HG03354 (cell line): ENCODE results near the gene SLC9A9.

ENCODE experiments used
- ATAC-seq: cut with Tn5 transposase; IDR thresholded peaks from one replicate; pipeline ENCODE4 v1.9.1; 2021; ENCODE audit warnings: mild to moderate bottlenecking; ENCODE audit not compliant: unreplicated experiment, poor library complexity, severe bottlenecking

The SLC9A9 gene

DNA sequence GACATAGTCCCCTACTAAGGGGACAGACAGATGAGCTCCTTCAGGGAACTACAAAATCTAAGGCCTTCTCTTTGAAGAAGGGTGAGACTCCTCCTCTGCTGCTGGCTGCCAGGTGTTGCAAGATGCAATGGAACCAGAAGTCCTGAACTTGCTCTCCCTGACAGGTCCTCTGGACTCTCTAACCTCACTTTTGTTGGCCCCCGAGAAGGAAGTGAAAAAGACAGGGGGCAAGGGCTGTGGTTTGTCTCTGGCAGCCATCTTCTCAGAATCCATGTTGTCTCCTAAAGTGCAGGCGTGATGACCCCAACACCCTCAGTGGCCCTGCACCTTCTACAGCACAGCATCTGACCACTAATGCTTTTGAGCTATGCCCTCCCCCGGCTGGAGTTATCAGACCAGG, 436.2 kb downstream of the SLC9A9 start:
- ATAC-seq, result no peak

DNA sequence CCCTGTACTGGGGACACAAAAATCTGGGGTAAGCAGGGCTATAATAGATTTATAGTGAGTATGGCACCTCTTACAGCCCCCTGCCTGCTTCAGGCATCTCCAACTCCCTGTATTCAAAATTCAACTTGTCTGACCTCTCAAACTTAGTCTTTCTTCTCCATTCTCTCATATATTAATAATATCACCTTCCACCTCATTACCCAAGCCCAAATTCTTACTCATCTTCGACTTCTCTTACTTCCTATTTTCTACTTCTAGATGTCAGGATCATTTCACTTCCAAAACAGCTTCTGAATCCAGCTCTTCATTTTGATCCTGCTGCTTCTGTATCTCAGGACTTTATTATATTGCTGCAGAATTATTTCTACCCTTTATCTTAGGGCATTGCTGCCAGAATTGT, 438.0 kb downstream of the SLC9A9 start:
- ATAC-seq, result no peak

DNA sequence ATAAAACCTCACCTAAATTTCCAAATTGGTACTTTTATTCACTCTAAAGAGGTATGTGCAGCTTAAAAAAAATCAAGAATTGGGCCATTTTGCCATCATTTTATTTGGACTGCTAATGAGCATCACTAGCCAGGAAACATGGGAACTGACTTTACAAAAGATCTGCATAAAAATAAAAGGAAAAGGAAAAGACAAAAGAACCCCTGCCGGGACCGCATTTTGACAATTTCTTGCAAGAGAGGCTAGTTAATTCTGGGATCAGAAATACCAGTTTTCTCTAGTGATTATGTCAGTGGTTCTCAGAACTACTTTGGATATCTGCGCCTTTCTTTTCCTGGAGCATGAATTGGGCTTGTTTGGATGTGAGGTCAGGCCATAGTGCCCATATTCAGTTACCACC, 439.5 kb downstream of the SLC9A9 start:
- no peak for ATAC-seq

DNA sequence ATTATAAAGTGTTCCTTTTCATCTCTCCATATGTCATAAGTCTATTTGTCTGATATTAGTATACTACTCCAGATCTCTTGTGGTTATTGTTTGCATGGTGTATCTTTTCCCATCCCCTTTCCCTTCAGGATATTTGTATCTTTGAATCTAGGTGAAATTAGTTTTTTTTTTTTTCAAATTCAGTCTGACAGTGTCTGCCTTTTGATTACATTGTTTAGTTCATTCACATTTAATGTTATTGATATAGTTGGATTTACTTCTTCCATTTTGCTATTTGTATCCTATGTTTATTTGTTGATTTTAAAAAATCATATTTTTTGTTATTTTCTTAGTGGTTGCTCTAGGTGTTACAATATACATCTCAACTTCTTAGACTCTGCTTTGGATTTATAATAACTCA, 445.7 kb downstream of the SLC9A9 start:
- no peak for ATAC-seq

DNA sequence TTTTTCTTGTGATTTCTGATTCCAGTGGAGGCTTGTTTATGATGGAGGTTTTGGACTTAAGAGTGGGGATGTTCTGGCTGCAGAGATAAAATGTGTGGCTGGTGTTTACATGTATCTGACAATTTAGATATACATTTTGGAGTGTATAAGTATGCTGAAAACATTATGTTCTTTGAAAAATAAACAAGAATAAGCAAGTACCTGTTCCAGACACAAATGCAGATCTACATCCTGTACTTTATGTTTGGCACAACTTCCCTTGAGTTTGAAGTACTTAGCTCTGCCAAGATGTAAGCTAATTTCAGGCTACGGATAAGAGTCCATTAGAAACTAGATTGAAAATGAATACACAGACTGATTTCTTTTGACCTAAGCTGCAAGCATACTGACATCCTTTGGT, 451.5 kb downstream of the SLC9A9 start:
- ATAC-seq, result no peak

DNA sequence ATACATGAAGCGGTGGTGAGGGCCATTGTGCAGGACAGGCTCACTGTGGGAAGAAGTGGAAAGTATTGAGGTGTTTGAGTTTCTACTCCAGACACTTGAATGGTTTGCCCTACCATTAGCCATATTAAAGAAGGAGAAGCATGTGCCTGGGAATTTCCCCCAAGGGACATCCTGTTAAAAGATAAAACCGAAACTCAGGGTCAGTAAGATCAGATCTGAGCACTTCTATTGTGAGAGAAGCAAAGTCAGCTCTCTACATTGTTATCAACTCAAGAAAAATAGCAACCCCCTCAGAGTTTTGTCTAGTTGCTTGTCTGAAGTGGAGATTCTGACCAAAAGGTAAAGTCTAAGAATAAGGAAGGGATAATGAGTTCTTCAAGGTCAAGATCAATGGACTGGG, 458.9 kb downstream of the SLC9A9 start:
- no peak for ATAC-seq

DNA sequence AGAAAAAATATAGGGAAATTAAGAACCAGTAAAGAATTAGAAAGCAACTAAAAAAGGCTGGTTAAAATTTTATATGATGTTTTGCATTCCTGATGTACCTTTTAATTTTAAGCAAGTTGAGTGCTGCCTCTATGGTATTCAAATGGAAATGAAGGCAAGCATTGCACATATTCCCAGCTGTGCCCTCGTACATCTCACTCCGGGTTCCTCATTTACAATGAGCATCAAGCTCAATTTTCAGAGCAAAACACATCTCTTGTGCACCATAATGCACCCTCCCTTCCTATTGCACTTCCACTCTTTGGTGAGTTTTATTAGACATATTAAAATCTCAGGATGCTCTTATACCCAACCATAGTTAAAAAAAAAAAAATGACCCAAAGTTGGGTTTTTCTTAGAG, 460.8 kb downstream of the SLC9A9 start:
- no peak for ATAC-seq

GRCh38 chr3:143384076-143384475, 464.2 kb downstream of the SLC9A9 start:
- ATAC-seq, result no peak

GRCh38 chr3:143383421-143383820, 464.8 kb downstream of the SLC9A9 start:
- ATAC-seq, result no peak

DNA sequence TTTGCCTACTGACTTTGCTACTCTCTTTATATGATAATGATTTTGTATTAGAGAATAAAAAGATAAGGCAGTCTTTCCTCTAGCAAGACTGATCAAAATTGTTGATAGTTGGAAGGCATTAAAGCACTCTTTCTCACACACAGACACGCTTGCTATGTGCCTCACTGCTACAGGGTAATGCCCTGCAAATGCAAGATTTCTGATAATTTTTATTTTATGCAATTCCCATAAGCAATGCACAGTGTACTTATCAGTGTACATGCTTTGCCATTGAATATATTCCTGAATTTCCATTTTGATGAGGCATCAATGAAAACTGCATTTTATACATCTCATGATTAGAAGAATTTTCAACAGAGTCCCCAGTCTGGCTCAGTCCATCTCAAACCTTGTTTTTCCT, 465.5 kb downstream of the SLC9A9 start:
- no peak for ATAC-seq

- no peak for ATAC-seq
Observed at GRCh38 chr3:143380449-143380848, 467.8 kb downstream of the SLC9A9 start.

- ATAC-seq, result no peak
Observed at GRCh38 chr3:143375698-143376097, 472.6 kb downstream of the SLC9A9 start.

- no peak for ATAC-seq
Observed at GRCh38 chr3:143367171-143367570, 481.1 kb downstream of the SLC9A9 start.

DNA sequence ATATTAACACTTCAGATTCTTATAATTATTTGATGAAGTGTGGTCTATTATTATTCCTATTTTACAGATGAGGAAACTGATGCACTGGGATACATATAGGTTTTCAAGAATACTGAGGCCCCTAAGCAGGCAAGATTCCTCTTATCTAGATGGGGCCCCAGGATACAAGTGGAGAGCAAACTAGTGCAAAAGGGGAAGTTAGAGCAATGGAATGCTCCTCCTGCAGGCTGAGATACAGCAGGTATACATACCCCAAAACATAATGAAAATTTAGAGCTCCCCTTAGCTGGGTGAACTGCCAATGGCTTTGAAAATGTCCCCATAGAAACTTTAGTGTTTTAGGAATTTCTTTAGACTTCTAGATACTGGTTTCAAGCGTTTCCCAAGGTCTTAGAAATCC, 481.6 kb downstream of the SLC9A9 start:
- no peak for ATAC-seq

DNA sequence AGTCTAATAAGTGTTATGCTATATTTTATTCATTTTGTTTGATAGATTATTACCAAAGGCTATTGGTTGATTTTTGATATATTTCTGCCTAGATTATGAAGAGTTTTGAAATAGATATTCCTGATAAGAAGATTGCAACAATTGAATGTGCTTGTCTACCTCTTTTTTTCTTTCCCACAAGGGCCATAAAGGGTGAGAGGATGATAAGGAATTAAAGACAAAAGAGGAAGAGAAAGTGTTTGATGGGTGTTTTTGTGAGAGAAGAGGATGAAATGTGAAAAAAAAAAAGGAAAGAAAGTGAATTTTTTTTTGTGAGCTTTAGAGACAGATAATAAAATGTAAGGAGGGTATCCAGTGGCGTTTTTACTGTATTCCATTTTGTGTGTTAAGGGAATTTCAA, 484.3 kb downstream of the SLC9A9 start:
- ATAC-seq, result no peak

GRCh38 chr3:143363276-143363675, 485.0 kb downstream of the SLC9A9 start:
- no peak for ATAC-seq

- ATAC-seq, result no peak
Observed at GRCh38 chr3:143362115-143362991, 485.9 kb downstream of the SLC9A9 start.

DNA sequence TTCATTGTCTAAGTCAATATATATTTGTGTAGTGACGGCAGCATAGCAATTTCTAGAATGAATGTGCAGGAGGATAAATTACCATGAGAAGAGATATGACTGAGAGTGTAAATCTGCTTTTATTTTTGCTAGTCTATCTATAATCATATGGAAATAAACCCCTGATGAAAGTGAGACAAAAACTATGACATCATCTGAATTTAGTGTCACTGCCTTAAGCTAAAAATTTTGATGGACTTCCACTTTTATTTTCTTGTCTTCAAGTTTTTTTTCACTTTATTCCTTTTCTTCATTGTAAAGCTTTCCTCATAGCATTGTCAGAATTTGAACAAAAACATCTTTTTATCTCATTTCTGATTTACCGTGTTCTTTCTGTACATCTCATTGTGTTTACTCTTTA, 486.7 kb downstream of the SLC9A9 start:
- ATAC-seq, result no peak

DNA sequence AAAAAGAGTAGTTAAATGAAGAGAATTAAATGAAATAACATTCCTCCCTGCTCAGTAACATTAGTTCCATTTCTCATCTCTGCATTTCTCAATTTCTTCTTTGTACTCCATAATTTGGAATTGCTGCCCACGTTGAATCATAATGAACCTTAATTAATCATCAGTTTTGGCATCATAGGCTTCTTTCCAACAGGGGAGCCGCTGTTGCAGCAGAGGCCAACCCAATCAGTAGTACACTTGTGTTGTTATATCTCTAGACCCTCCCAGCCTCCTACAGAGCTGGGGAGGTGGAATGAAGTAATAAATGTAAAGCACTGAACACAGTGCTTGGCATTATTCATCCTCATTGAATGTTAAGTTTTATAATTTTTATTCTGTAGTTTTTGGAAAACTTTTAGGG, 488.0 kb downstream of the SLC9A9 start:
- no peak for ATAC-seq

- no peak for ATAC-seq
Observed at GRCh38 chr3:143358793-143359491, 489.3 kb downstream of the SLC9A9 start.

GRCh38 chr3:143358155-143358792, 490.0 kb downstream of the SLC9A9 start:
- no peak for ATAC-seq
